Colonic mucosa (tissue), 4 donors: ENCODE data around the gene DCST2. TPM values are rescaled to one million over a fixed set of nuclear protein-coding genes. Genes with fewer than 3 reads are reported as not detected.
A peak's percentile ranks its signal among the peaks of the same experiment; 100 is the strongest.

Source experiments
- DNase-seq: peaks from one replicate; pipeline ENCODE4 v3.0.0-alpha.2; 2020
- H3K27ac ChIP-seq: fragments of 200-600 bp; one replicate; pipeline ENCODE4 v1.8.0; 2021
- H3K27me3 ChIP-seq: fragments of 200-600 bp; one replicate; pipeline ENCODE4 v1.8.0; 2021
- H3K36me3 ChIP-seq: fragments of 200-600 bp; one replicate; pipeline ENCODE4 v1.8.0; 2021
- H3K4me1 ChIP-seq: fragments of 200-600 bp; one replicate; pipeline ENCODE4 v1.8.0; 2021; ENCODE audit warnings: mild to moderate bottlenecking
- H3K4me3 ChIP-seq: fragments of 200-600 bp; one replicate; pipeline ENCODE4 v1.8.0; 2021
- H3K9ac ChIP-seq, 2 donors: one replicate each; pipeline ENCODE4 v1.7.0; 2013; ENCODE audit warnings: control low read depth in 2 of 2, low read depth in 2 of 2, low read length in 2 of 2
- H3K9me3 ChIP-seq: fragments of 200-600 bp; one replicate; pipeline ENCODE4 v1.8.0; 2021
- intact Hi-C: fragments of 100-400 bp; cut with DNase I; formaldehyde crosslinking; loops from one replicate; pipeline ENCODE4 v1.14.1; 2022
- total RNA-seq, 2 donors: library from RNA; stranded (reverse); fragmentation: NEBNext Ultra II Directional in 1 of 2; extraction: Animal tissue kit (Norgen Biotek cat#: 25700) in 1 of 2; gene quantifications; one replicate each; pipeline ENCODE4 v1.2.1, GENCODE V29; 2021
- TF ChIP-seq, protein P1 (sequence below): fragments of 200-600 bp; IDR thresholded peaks from one replicate; pipeline ENCODE4 v1.8.0; 2022; ENCODE audit warnings: antibody characterized with exemption, mild to moderate bottlenecking
- donor health status: healthy.
- donor health status: DM: no; HTN: no; CAD: no.
- donor health status: DM: no; HTN: no; CAD: no.

DCST2 gene
- total RNA-seq, 2 donors from 2014 or later: 1.7 to 1.9 TPM

DNA sequence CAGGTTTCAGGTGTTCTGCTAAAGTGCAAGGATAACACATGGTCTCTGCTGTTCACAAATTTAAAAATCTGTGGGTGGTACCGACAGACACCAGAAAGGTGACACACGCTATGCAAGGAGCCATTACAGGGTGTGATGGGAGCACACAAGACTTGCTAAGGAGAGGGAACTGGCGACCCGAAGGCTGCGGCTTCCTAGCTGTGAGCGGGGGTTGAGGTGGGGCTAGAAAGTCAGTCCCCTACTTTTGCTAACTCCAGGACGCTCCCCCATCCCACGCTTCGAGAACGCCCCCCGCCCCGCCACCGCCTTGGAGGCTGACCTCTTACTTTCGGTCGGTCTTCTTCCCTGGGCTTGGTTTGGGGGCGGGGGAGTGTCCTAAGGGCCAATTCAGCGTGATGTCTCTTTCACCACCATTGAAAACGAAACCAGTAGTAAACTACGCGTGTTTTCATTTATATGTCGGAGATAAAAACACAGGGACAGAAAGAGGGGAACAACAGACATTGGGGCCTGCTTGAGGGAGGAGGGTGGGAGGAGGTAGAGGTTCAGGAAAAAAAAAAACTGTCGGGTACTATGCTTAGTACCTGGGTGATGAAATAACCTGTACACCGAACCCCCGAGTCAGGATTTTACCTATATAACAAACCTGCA, 58.0 kb downstream of the DCST2 start:
- Histone ChIP-seq H3K27ac (peak overlapping the region; percentile 96), H3K36me3 (no peaks in the 10 kb centered on the region), H3K4me3 (peak overlapping the region; percentile 51), H3K4me1 (peaks cover 21% of the 10 kb centered on the region), H3K9ac (peak overlapping the region; percentile 53 to 99), H3K27me3 (no peaks in the 10 kb centered on the region), H3K9me3 (no peaks in the 10 kb centered on the region)
- intact Hi-C loops: no loop called here
- peak; percentile 79 for DNase-seq
- TF ChIP-seq, protein P1, sequence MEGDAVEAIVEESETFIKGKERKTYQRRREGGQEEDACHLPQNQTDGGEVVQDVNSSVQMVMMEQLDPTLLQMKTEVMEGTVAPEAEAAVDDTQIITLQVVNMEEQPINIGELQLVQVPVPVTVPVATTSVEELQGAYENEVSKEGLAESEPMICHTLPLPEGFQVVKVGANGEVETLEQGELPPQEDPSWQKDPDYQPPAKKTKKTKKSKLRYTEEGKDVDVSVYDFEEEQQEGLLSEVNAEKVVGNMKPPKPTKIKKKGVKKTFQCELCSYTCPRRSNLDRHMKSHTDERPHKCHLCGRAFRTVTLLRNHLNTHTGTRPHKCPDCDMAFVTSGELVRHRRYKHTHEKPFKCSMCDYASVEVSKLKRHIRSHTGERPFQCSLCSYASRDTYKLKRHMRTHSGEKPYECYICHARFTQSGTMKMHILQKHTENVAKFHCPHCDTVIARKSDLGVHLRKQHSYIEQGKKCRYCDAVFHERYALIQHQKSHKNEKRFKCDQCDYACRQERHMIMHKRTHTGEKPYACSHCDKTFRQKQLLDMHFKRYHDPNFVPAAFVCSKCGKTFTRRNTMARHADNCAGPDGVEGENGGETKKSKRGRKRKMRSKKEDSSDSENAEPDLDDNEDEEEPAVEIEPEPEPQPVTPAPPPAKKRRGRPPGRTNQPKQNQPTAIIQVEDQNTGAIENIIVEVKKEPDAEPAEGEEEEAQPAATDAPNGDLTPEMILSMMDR: no peak

DNA sequence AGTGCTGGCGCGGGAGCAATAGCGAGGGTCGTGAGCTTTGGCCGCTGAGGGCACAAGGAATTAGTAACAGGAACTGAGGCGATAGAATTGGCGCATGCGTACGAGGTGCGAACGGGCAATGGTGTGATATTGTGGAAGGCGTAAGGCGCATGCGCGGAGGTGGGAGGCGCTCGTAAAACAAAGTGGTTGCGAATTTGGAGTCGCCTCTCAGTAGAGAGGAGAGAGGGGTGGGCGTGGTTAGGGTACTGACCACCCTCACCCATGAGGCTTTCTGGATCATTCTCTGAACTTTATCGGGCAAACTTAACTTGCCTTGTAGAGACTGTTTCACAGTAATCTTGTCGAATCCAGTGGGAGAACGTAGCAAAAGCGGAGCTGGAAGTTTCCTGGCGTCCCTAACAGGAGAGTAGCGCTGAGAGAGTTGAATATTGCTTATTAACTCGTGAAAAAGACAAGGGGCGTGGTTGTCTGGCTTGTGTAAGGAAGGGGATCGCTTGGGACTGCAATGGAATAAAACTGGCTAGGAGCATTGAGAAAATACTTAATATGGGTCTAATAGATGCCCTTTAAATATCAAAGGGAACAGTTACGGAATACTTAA, 58.7 kb downstream of the DCST2 start:
- TF ChIP-seq, protein P1: no peak
- Histone ChIP-seq H3K9me3 (no peaks in the 10 kb centered on the region), H3K27me3 (no peaks in the 10 kb centered on the region), H3K4me1 (peaks cover 21% of the 10 kb centered on the region), H3K4me3 (peak overlapping the region; percentile 51), H3K27ac (peak overlapping the region; percentile 96), H3K9ac (peak overlapping the region; percentile 53 to 99), H3K36me3 (no peaks in the 10 kb centered on the region)
- peak; percentile 98 for DNase-seq
- intact Hi-C loops: no loop called here

DNA sequence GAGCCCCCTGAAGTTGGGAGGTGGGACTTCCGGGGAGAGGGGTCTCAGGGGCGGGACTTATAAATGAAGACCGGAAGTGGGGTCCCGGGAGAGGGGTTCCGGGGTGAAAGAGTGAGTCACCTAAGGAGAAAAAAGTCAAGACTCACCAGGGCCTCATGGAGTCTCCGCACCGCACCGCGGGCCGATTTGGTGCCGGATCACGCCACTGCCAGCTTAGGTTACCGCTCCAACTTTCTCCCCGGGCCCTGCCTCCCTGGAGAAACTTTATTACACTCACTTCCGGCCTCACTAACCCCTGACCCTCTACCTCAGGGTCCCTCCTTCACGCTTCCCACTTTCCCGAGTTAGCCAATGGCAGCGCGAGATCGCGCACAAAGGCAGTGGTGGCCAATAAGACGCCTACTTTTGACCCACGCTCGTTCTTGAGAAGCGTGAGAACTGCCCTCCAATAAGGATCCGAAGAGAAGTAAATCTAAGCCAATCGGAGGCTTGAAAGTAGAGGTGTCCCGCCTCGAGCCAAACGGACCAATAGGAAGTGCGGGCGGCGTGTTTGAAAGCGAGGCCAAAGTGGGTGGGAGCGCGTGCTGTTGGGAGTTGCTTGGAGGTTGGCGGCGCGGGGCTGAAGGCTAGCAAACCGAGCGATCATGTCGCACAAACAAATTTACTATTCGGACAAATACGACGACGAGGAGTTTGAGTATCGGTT, 59.3 kb downstream of the DCST2 start, which contains the start of gene CKS1B:
CKS1B (plus strand) TSS at position 580 of the 706 bp plus-strand sequence; CDS start at position 645, 65 bp downstream.
- intact Hi-C loops: no loop called here
- H3K4me3 ChIP-seq: peak within 1 kb of the TSS; percentile 51
- no peaks in the 10 kb centered on the region for H3K27me3 ChIP-seq
- H3K36me3 ChIP-seq: no peaks in the 10 kb centered on the region
- TF ChIP-seq, protein P1: no peak
- no peaks in the 10 kb centered on the region for H3K9me3 ChIP-seq
- H3K27ac ChIP-seq: peak within 1 kb of the TSS; percentile 96
- peak within 1 kb of the TSS; percentile 73 to 99 for H3K9ac ChIP-seq
- H3K4me1 ChIP-seq: peaks cover 21% of the 10 kb centered on the region
- DNase-seq: peak; percentile 97

DNA sequence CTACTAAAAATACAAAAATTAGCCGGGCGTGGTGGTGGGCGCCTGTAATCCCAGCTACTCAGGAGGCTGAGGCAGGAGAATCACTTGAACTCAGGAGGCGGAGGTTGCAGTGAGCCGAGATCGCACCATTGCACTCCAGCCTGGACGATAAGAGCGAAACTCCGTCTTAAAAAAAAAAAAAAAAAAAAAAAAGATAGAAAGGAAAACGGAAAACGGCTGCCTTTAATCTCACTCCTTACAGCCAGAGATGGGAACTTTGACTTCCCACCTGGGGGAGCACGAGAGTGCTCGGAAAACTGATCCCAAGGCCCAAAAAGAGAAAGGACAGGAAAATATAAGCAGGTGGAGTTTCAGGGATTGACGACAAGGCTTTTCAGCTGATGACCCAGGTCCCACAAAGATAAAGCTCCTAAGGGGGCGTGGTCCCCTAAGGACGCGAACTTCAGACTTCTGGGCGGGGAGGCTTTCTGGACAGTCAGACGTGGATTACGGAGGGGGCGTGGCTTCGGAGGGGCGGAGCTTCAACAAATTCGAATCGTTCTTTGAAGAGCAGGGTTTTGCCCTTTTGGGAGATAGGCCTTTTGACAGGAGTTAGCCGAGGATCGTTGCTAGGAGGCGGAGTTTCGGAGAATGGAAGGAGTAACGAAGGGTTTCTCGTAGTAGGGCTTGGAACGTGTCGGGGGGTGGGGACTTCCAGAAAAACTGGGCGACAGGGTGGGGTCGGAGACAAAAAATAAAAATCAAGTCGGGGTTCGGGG, 60.1 kb downstream of the DCST2 start:
- Histone ChIP-seq H3K9me3 (no peaks in the 10 kb centered on the region), H3K9ac (peak overlapping the region; percentile 73 to 99), H3K27me3 (no peaks in the 10 kb centered on the region), H3K4me3 (peak overlapping the region; percentile 51), H3K27ac (peak overlapping the region; percentile 96), H3K4me1 (peaks cover 21% of the 10 kb centered on the region), H3K36me3 (no peaks in the 10 kb centered on the region)
- intact Hi-C loops: no loop called here
- TF ChIP-seq, protein P1: no peak
- DNase-seq: peak; percentile 100
